Erythroblast (primary cell): ENCODE results near the gene SCFD1.
A peak's percentile ranks its signal among the peaks of the same experiment; 100 is the strongest.
"Not testable (repeated sequence)": the region's sequence is repeated elsewhere in the genome, so short reads cannot be mapped to it uniquely, and the experiment has no call there.

Source experiments
- DNase-seq, 2 experiments: peaks; one replicate each; lab custom pipeline; 2025; lab: John Stamatoyannopoulos, UW
- GATA1 ChIP-seq: IDR thresholded peaks from 2 replicates; pipeline ENCODE4 v1.6.1; 2011; ENCODE audit warnings: low read depth, mild to moderate bottlenecking, control low read depth, low read length, moderate library complexity
- POLR2A ChIP-seq: IDR thresholded peaks from 2 replicates; pipeline ENCODE4 v1.6.1; 2011; ENCODE audit warnings: mild to moderate bottlenecking, low read length

The SCFD1 gene

DNA sequence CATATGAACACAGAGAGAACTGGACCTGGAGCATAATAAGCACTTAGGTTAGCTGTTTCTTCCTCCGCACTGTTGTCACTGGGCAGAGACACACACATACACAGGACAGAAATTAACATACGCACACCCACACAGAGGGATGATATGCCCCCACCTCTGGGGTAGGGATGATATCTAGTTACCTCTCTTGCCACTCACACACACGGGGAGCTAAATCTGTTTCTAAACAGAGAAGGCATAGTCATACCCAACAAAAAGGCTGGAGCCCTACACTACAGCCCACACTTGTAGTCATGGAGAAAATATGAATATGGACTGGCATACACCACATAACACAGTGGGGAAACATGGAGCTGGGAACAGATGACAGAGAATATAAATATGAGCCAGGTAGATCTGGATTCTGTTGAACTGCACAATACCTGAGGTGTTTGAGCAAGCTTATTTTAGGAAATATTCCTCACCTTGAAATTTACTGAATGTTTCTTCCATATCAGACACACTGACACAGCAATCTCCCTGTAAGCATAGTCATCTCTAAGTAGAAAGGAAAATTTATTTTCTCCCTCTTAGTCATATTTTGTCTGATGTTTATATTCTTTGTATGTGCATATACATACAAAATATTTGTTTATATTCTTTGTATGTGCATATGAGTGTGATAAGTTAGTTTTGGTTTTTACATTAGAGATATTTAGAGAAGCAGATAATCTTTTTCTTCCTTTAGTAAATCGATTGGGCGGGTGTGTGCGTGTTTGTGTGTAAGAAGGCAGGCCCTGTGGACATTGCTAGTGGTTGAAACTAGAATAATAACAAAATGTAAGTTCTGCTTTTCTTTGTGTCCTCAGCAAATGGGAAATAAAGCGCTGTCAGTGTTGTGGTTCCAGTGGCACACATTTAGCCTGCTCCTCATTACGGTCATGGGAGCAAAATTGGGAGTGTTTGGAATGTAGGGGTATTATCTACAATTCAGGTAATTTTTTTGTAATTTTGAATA lies 20.9 kb upstream of the SCFD1 start:
- DNase-seq, result no peak
- TF ChIP-seq GATA1 (no peak), POLR2A (no peak)

DNA sequence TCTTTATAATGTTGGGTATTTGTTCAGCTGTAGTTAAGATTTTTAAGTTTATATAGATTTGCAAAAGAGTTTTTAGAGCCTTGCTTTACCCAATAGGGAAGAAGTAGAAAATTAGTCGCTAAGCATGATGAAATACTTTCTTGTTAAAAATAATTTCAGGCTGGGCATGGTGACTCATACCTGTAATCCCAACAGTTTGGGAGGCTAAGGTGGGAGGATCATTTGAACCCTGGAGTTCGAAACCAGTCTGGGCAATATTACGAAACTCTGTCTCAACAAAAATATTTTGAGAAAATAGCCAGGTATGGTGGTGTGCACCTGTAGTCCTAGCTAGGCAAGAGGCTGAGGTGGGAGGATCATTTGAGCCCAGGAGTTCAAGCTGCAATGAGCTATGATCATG lies 18.7 kb upstream of the SCFD1 start:
- TF ChIP-seq POLR2A, result no peak
- TF ChIP-seq GATA1, result no peak
- DNase-seq, result peak in 1 of 2 experiments; percentile 9

DNA sequence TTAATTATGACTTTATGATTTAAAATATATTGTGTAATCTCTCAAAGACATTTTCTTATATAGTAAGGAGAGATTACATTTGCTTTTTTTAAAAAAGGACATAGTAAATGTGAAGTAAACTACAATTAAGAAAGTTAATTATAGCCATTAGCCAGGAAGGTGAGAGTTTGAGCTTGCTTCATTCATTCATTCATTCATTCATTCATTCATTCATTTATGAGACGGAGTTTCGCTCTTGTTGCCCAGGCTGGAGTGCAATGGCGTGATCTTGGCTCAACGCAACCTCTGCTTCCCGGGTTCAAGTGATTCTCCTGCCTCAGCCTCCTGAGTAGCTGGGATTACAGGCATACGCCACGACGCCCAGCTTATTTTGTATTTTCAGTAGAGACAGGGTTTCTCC lies 17.4 kb upstream of the SCFD1 start:
- not testable (repeated sequence) for DNase-seq

DNA sequence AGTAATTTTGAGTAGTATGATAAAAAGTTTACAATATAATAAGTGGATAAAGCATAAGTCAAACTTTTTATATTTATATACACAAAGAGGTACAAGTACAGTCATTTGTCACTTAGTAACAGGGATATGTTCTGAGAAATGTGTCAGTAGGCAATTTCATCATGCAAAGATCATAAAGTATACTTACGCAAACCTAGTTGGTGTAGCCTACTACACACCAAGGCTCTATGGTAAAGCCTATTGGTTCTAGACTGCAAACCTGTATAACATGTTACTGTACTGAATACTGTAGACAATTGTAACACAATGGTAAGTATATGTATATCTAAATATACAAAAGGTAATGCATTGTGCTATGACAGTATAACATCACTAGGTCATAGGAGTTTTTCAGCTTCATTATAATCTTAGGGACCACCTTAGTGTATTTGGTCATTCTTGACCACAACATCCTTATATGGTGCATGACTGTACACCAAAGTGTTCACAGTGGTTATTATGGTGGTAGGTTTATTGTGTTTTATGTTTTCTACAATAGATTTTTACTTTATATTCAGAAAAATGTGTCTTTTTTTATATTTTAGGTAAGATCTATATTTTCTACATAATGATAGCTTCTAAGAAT lies 14.9 kb upstream of the SCFD1 start:
- DNase-seq, result no peak
- TF ChIP-seq POLR2A (no peak), GATA1 (no peak)

DNA sequence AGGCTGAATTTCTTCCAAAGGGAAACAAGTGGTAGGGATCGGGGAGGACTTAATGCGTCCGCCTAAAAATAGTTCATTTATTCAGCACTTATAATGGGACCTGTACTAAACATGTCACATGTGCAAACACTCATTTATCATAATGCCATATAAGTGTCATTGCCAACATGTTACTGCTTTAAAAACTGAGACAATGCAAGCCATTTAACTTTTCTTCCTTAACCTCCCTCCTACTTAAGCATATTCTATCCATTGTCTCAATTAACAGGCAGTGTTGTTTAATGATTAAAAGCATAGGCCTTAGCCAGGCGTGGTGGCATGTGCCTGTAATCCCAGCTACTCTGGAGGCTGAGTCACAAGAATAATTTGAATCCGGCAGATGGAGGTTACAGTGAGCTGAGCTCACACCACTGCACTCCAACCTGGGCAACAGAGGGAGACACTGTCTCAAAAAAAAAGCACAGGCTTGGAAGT lies 13.5 kb upstream of the SCFD1 start:
- no peak for TF ChIP-seq POLR2A
- no peak for TF ChIP-seq GATA1
- DNase-seq, result peak in 1 of 2 experiments; percentile 3

DNA sequence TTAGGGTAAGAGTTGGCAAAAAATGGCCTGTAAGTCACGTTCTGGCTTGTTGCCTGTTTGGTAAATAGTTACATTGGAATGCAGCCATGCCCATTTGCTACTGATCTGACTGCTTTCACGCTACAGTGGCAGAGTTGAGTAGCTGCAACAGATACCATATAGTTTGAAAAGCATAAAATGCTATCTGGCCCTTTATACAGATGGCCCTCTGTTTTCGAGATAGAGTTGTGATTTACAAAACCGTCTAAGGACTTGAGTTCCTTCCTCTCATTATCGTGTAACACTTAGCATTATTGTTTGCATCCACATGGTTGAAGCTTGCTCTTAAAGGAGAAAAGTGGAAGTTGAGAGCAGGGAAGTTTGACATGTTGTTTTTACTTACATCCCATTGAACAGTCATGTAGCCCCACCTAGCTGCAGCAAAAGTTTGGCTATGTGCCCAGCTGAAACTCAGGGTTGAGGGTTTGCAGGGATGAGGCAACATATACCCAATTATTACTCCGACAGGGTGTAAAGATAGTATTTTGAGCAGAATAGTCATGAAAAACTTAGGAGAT lies 11.3 kb upstream of the SCFD1 start:
- TF ChIP-seq GATA1, result no peak
- peak; percentile 79 to 92 for DNase-seq

DNA sequence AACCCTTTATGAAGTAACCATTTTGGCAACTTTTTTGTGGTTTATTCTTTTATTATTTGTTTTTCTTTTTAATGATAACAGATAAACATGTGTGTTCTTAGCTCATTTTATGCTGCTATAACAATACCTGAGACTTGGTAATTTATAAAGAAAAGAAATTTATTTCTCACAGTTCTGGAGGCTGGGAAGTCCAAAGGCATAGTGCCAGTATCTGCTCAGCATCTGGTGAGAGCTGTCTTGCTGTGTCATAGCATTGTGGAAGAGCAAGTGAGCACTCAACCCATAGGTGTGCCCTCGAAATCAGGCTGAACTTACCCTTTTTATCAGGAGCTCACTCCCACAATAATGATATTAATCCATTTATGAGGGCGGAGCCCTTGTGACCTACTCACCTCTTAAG lies 8.0 kb upstream of the SCFD1 start:
- TF ChIP-seq POLR2A (no peak), GATA1 (no peak)
- peak in 1 of 2 experiments; percentile 8 for DNase-seq

DNA sequence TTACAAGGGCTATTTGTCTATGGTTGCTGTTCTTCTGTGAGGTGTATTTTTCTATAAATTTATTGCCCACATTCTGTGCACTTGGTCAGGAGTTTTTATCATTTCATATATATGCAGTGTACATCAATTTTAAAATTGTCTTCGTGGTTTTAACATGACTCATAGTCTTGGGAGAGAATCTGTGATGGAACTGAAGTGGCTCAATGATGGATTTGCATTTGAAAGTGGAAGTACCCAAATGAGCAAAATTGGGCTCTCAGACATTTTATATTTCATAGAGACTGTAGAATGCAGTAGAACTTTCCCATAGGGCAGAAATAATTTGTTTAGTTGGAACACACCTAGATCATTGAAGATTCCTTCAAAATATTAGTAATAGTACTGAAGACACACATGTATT lies 1.9 kb upstream of the SCFD1 start:
- TF ChIP-seq POLR2A, result no peak
- TF ChIP-seq GATA1, result no peak
- DNase-seq, result peak in 1 of 2 experiments; percentile 13

DNA sequence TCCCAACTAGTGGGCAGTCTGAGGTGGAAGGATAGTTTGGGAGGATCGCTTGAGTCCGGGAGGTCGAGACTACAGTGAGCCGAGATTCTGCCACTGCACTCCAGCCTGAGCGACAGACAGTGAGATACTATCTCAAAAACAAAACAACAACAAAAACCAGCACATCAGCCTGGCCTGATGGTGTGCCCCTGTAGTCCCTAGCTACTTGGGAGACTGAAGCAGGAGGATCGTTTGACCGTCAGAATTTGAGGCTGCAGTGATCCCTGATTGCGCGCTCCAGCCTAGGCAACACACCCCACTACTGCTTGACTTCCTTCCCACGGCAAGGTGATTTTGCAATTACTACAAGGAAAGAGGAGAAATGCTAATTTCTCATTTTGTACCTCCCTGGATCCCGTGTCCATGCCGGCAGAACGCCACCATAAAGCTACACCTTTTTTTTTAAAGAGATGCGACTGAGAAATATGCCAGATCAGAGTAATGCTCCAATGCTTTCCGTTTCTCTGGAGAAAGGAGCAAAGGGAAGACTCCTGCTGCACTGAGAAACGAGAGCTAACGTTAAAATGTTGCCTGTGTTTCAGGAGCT lies 672 bp upstream of the SCFD1 start:
- DNase-seq, result peak; percentile 63 to 72
- TF ChIP-seq GATA1 (no peak), POLR2A (no peak)

DNA sequence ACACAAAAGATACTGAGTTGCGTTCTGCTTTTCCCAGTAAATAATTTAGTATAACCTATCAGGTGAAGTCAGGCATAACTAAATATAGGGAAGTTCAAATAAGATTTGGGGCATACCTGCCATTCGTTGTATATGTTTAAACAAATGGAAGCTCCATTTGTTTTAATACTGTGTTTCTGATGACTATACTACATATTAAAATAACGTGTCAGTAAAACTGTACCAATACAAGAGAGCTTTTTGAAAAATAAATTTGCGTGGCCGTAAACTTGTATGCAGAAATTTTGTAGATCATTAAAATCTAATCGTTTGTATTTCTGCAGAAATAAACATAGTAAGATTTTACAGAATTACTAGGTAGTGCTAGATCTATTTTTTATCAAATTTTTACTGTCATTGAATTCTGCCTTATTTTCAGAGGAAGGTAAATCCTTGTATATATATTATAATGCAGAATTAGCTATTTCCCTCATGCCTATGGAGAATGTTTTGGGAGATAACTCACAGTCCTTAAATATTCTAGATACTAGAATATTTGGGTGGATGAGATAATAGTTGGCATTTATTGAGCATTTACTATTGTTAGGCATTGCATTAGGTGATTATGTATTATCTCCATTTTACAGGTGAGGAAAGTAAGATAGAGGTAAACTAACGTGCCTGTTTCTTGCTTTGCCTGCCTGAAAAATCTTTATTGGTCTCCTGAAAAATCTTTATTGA lies 1.5 kb downstream of the SCFD1 start:
- no peak for TF ChIP-seq POLR2A
- no peak for TF ChIP-seq GATA1
- no peak for DNase-seq

DNA sequence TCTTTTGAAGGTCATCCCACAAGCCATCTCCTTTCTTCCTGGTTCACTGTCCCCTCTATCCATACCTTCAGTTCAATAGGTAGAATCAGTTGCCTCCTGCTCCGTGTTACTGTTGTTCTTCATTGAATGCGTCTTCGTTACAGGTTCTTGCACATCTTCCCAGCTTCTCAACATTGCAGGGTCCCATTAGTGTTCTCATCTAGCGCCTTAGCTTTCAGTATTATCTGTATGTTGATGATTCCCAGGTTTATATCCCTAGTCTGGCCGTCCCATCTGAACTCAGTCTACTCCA lies 2.0 kb downstream of the SCFD1 start:
- peak in 1 of 2 experiments; percentile 26 for DNase-seq
- TF ChIP-seq GATA1 (no peak), POLR2A (no peak)

DNA sequence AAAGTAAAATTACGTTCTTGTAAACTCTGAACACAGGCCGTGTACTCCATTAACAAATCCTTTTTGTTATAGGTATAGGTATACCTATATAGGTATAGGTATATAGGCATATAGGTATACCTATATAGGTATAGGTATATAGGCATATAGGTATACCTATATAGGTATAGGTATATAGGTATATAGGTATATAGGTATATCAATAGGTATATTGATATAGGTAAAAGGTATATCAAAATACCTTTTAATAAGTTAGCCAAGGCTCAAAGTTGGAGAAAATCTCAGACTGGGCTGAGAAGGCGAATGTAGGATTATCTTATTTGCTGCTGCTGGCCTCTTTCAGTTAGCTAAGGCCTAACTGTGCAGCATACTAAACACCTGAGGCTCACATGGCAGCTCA lies 3.4 kb downstream of the SCFD1 start:
- TF ChIP-seq GATA1 (no peak), POLR2A (no peak)
- no peak for DNase-seq

DNA sequence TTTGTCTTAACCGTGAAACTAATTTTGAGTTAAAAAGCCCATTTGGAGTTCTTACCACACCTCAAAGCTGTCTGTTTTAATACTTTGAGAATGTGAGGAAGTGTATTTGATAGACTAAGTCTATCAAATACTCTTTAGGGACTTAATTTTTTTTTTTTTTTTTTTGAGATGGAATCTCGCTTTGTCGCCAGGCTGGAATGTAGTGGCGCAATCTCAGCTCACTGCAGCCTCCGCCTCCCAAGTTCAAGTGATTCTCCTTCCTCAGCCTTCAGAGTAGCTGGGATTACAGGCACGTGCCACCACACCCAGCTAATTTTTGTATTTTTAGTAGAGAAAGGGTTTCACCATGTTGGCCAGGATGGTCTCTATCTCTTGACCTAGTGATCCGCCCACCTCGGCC lies 7.3 kb downstream of the SCFD1 start:
- peak in 1 of 2 experiments; percentile 3 for DNase-seq

DNA sequence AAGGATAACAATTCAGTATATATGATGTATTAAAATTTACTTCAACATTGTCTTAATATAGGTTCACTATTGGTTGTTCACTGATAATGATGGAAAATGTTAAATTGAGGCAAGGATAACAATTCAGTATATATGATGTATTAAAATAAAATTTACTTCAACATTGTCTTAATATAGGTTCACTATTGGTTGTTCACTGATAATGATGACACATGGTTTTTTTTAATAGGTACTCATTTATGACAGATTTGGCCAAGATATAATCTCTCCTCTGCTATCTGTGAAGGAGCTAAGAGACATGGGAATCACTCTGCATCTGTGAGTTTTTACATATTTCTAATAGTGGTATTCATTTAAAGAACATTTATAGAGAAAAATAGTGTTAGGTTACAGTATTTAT lies 8.1 kb downstream of the SCFD1 start:
- TF ChIP-seq POLR2A (no peak), GATA1 (no peak)
- DNase-seq, result no peak
